Adrenal gland (tissue), 5 donors: ENCODE results near the gene SMPD4.
"Not testable (repeated sequence)": the region's sequence is repeated elsewhere in the genome, so short reads cannot be mapped to it uniquely, and the experiment has no call there.

Experiments used
- POLR2A ChIP-seq, 2 donors: fragments of 450-650 bp; IDR thresholded peaks; one replicate each; pipeline ENCODE4 v1.6.1; 2017; ENCODE audit warnings: antibody characterized with exemption in 2 of 2, mild to moderate bottlenecking in 2 of 2, moderate library complexity in 1 of 2
- TF ChIP-seq, protein P1 (sequence below), 6 experiments: fragments of 450-650 bp in 4 of 6; fragments of 200-600 bp in 2 of 6; sonication (generic) in 1 of 6; IDR thresholded peaks; 1 replicate in 5 of 6; 2 replicates in 1 of 6; pipeline versions ENCODE4 v1.5.1 to v1.8.0; 2016 to 2021; ENCODE audit warnings: antibody characterized with exemption in 6 of 6, mild to moderate bottlenecking in 2 of 6, moderate library complexity in 1 of 6
- donor health status: DM: no; HTN: no; CAD: no.

GRCh38 chr2:130138841-130139251 lies 42.6 kb downstream of the SMPD4 start:
- TF ChIP-seq, protein P1, sequence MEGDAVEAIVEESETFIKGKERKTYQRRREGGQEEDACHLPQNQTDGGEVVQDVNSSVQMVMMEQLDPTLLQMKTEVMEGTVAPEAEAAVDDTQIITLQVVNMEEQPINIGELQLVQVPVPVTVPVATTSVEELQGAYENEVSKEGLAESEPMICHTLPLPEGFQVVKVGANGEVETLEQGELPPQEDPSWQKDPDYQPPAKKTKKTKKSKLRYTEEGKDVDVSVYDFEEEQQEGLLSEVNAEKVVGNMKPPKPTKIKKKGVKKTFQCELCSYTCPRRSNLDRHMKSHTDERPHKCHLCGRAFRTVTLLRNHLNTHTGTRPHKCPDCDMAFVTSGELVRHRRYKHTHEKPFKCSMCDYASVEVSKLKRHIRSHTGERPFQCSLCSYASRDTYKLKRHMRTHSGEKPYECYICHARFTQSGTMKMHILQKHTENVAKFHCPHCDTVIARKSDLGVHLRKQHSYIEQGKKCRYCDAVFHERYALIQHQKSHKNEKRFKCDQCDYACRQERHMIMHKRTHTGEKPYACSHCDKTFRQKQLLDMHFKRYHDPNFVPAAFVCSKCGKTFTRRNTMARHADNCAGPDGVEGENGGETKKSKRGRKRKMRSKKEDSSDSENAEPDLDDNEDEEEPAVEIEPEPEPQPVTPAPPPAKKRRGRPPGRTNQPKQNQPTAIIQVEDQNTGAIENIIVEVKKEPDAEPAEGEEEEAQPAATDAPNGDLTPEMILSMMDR (IDR thresholded peaks at IDR 0.05), result not testable (repeated sequence)
- TF ChIP-seq POLR2A (IDR thresholded peaks at IDR 0.05), result not testable (repeated sequence)
